ENCODE data around the gene RDH11.

RDH11 gene

GRCh38 chr14:67630186-67630585 lies 65.4 kb downstream of the RDH11 start:
- TF ChIP-seq USF1 (IDR thresholded peaks at IDR 0.05) (no peak), REST (IDR thresholded peaks at IDR 0.05; ENCODE audit: low read depth) (no peak), NFIC (IDR thresholded peaks at IDR 0.05) (no peak), FOXM1 (IDR thresholded peaks at IDR 0.05; ENCODE audit: borderline replicate concordance, low read depth) (no peak), ZBTB7A (IDR thresholded peaks at IDR 0.05; ENCODE audit: low read depth) (no peak), CREB1 (IDR thresholded peaks at IDR 0.05; ENCODE audit: low read depth) (no peak), TAF1 (IDR thresholded peaks at IDR 0.05; ENCODE audit: low read depth) (no peak)

- TF ChIP-seq YY1 (IDR thresholded peaks at IDR 0.05; ENCODE audit: low read depth) = no peak
Measured at GRCh38 chr14:67627519-67627918, 68.0 kb downstream of the RDH11 start.

Measured in Ishikawa (cell line).